ENCODE measurements around the gene SLC20A1.
"Not testable (repeated sequence)": the region's sequence is repeated elsewhere in the genome, so short reads cannot be mapped to it uniquely, and the experiment has no call there.

SLC20A1 gene

DNA sequence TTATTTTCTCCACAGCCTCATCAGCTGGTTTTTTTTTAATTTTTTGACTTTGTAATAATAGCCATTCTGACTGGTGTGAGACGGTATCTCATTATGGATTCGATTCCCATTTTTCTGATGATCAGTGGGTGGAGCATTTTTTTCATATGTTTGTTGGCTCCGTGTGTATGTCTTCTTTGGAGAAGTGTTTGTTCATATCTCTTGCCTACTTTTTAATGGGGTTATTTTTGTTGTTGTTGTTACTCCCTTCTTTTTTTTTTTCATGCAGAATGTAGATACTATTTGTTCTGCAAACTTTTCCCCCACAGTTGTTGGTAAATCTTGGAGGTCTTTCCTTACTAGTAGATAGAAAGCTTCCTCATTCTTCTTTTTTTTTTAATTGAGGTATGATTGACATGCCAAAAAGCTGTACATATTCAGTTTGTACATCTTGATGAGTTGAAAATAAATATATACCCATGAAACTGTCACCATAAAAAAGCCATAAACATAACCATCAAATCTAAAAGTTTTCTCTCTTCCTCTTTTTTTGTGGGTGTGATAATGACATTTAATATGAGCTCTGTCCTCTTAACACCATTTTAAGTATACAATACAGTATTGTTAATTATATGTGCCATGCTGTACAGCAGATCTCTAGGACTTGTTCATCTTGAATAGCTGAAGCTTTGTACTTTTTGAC lies 53.2 kb downstream of the SLC20A1 start:
- DNase-seq (ENCODE audit: low read depth, low spot score) = no peak
- H3K4me3 ChIP-seq (ENCODE audit: low read length) = no peak overlapping the region

DNA sequence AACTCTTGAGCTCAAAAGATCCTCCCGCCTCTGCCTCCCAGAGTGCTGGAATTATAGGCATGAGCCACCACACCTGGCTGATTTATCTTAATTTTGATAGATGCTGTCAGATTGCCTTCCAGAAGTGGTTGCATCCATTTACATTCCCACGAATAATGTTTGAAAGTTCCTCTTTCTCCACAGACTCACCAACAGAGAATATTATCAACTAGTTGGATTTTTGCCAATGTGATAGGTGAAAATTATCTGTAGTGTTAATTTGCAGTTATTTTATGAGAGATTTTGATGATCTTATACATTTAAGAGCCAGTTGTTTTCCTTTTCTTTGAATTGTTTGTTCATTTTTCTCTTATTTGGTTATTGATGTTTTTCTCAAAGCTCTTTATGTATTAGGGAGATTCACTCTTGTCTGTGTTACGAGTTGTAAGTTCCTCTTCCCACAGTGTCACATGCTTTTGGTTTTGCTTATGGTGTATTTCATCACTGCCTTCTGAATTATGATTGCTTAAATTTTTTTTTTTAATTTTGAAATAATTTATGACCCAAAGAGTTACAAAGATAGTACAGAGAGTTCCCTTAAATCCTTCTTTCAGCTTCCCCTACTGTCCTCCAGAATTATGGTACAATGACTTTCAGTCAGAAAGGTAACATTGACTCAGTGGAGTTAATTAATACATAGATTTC lies 54.4 kb downstream of the SLC20A1 start:
- H3K4me3 ChIP-seq (ENCODE audit: low read length) = no peak overlapping the region
- no peak for DNase-seq (ENCODE audit: low read depth, low spot score)

DNA sequence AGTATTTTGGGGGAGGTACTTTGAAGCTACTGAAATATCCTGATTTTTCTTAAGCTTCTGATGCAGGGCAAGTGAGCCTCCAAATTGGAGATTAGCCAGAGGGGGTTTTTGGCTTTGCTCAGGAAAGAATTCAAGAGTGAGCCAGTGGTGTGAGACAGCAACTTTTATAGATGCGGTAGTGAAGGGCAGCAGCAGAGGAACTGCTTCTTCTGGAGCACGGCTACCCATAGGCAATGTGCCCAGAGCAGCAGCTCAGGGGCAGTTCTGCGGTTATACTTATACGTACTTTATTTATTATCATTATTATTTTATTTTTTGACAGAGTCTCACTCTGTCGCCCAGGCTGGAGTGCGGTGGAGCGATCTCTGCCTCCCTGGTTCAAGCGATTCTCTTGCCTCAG lies 55.3 kb downstream of the SLC20A1 start:
- H3K4me3 ChIP-seq (ENCODE audit: low read length) = no peak overlapping the region
- no peak for DNase-seq (ENCODE audit: low read depth, low spot score)

DNA sequence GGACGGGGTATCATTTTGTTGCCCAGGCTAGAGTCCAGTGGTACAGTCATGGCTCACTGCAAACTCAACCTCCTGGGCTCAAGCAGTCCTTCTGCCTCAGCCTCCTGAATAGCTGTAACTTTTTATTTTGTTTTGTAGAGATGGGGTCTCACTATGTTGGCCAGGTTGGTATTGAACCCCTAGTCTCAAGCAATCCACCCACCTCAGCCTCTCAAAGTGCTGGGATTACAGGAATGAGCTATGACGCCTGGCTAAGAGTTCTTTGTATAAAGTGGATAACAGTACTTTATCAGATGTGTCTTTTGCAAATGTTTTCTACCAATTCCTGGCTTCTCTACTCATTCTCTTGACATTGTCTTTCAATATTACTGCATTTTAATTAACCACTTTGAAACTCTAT lies 57.9 kb downstream of the SLC20A1 start:
- H3K4me3 ChIP-seq (ENCODE audit: low read length) = no peak overlapping the region

DNA sequence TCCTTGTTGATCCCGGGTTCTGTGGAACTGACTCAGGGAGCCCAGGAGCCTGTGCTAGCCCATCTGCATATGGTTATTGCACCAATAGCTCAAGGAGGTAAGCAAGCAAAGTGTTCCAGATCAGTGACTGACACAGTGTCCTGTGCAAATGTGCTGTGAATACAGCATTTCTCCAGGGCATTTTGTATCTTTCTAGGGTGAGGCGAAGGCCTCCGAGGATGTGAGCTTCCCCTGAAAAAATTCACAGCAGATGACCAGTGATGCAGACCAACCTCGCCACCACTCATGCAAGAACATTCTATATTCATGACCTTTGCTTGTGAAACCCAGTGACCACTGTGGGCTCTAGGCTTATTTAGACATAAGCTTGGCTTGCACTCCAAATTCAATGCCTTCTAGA lies 59.8 kb downstream of the SLC20A1 start:
- no peak for DNase-seq (ENCODE audit: low read depth, low spot score)
- no peak overlapping the region for H3K4me3 ChIP-seq (ENCODE audit: low read length)

More for the DNA sequence above, 57.9 kb downstream of the SLC20A1 start:
- no peak for DNase-seq (ENCODE audit: low read depth, low spot score)

DNA sequence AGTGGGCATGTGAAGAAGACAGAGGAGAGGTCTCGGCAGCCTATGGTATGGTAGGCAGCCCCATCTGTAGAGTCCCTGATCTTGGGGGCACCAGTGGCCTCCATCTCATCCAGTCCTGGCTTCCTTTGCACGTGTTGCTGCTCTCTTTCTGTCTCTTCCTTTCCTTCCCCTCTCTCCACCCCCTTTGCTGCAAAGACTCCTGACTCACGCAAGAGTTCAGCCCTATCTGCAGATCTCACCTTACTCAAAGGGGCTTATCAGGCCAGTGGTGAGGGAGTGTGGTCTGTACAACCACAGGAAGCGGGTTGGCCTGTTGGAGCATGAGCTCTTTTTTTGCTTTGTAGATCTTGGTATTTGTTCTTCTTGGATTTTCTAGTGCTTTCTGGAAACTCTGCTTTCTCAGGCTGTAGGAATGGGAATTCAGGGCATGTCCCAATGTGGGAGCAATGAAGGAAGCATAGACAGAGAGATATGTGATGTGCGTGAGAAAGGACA lies 60.5 kb downstream of the SLC20A1 start:
- peak; percentile 96 for DNase-seq (ENCODE audit: low read depth, low spot score)
- no peak overlapping the region for H3K4me3 ChIP-seq (ENCODE audit: low read length)

DNA sequence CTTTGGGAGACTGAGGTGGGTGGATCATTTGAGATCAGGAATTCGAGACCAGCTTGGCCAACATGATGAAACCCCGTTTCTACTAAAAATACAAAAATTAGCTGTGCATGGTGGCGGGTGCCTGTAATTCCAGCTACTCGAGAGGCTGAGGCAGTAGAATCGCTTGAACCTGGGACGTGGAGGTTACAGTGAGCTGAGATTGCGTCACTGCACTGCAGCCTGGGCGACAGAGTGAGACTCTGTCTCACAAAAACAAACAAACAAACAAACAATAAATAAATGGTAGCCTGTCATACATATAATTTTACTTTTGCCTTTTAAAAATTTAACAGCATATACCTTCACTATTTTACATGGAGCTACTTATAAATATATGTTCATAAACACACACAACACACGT lies 61.2 kb downstream of the SLC20A1 start:
- H3K4me3 ChIP-seq (ENCODE audit: low read length); DNase-seq (ENCODE audit: low read depth, low spot score): not testable (repeated sequence)

DNA sequence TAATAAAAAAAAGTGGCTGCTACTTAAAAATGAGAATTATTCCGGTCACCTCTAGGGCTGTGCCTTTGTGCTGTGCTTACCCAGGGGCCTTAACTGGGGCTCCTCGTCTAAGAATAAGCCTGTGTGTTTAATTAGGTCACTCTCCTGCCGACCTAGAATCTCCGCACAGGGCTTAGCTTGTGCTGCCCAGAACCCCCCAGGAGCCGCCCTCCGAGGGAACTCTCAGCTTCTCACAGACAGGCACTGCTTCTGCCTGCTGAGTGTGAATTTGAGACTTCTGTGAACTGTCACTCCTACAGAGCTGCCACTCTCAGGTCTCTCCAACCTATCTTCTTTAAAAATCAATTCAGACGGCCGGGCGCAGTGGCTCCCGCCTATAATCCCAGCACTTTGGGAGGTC lies 63.2 kb downstream of the SLC20A1 start:
- no peak overlapping the region for H3K4me3 ChIP-seq (ENCODE audit: low read length)

DNA sequence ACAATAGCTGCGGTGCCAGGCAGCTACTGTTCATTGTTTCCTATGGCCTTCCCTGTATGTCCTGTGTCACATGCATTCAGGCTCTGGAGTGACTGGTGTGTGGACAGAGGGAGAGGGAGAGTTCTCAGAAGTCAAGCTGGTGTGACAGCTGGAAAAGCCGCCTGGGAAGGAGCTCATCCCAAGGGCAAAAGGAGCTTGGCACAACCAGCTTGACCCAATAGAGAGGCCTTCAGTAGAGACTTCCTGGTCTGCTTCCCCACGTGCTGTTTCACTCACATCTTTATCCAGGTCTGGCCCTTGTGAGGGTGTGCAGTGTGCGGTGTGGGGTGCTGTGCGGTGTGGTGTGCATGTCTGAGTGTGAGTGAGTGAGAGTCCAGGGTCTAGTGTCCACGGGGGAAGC lies 64.0 kb downstream of the SLC20A1 start:
- no peak overlapping the region for H3K4me3 ChIP-seq (ENCODE audit: low read length)
- no peak for DNase-seq (ENCODE audit: low read depth, low spot score)

More for the DNA sequence above, 63.2 kb downstream of the SLC20A1 start:
- no peak for DNase-seq (ENCODE audit: low read depth, low spot score)

DNA sequence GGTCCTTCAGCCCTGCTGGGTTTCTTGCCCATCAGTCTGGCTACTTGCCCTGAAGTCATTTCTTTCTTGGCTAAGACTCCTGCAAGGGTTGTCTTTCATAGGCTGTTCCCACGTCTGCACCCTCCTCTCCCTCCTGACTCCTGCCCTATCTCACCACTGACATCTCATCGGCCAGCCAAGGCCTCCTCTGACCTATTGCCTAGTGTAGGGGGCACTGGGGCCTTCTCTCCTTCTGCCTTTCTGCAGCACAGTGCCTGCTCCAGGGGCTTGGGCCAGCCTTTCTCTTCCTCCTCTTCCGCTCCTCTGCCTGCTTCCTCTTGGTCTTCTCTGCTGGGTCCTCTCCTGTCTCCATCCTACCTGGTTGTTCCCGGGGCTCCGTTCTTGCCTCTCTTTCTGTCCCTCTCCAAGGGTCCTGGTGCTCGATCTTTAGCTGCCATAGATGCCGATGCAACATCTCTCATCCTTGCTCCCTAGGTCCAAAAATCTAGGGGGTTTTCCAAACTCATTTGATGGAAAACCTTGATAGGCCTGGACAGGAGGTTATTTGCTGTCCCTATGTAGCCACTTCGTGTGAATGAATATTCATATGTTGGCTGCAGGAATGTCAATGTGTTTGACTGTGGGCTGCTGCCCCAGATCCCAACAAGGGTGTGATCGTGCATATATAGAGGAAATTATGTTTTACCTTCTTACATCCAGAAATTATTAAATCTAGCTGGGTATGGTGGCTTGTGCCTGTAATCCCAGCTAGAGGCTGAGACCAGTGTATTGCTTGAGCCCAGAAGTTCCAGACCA lies 65.4 kb downstream of the SLC20A1 start:
- DNase-seq (ENCODE audit: low read depth, low spot score) = no peak
- H3K4me3 ChIP-seq (ENCODE audit: low read length) = no peak overlapping the region

DNA sequence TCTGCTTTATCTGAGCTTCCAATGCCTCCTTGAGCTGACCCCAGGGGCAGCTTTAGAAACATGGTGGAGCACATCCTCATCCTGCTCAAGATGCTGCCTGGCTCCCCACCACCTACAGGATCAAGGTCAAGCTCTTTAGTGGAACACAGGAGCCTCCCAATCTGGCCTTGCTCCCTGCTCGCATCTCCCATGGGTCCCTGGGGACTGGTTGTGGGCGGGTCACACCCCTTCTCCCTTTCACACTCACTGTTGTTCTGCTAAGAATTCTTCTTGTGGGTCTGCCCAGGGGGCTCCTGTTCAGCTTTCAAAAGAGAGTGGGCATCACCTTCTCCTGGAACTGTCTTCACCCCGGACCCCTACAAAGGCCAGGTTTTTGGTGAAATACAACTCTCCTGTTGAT lies 66.7 kb downstream of the SLC20A1 start:
- H3K4me3 ChIP-seq (ENCODE audit: low read length) = no peak overlapping the region
- DNase-seq (ENCODE audit: low read depth, low spot score) = no peak

DNA sequence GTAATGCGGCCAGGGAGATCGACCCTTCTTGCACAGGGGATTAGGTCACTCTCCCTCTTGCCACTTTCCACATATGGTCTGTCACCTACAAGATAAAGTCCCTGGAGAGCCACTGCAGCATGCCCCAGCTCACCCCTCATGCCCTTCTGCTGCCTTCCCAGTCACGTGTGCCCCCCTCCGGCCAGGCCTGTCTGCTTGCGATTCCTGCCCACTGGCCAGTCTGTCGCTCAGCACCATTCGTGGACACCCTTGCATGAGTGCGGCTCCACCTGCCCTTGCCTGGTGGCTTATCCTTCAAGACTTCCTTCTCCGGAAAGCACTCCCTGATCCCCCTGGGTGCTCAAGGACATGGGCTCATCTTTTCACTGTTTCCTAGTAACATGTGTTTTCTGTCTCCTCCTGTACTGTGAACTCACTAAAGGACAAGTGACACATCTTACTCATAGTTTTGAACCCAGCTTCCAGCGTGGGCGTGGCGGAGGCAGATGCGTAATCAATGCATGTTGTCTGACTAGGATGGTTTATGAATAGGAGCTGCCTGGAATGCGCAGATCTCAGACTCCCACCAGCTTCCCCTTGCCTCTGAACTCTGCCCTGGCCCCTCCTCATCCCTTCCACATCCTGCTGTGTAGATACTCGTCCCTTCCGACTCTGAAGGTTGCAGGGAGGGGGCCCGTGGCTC lies 67.3 kb downstream of the SLC20A1 start:
- H3K4me3 ChIP-seq (ENCODE audit: low read length) = no peak overlapping the region
- no peak for DNase-seq (ENCODE audit: low read depth, low spot score)
